Heart left ventricle (tissue), 13 donors: ENCODE data around the gene TAF13.

Source experiments
- POLR2A ChIP-seq, 2 donors: fragments of 450-650 bp; IDR thresholded peaks; one replicate each; pipeline ENCODE4 v1.6.1; 2017; ENCODE audit warnings: antibody characterized with exemption in 2 of 2, mild to moderate bottlenecking in 2 of 2, moderate library complexity in 2 of 2
- TF ChIP-seq, protein P1 (sequence below), 12 donors: fragments of 200-600 bp; sonication (generic) in 4 of 12; IDR thresholded peaks; one replicate each; pipeline versions ENCODE4 v1.5.0 to v1.8.0; 2018 to 2022; ENCODE audit warnings: antibody characterized with exemption in 12 of 12, mild to moderate bottlenecking in 5 of 12
- donor health status: ischemic (EF 13 %, LVEDD 7.1; RV severe dilation, severe dysfunction).
- donor health status: DM: no; HTN: yes; CAD: no.
- donor health status: DM: no; HTN: no; CAD: no.
- donor health status: ischemic (EF 25% LVEDD 6.9; RV normal size, moderate dysfunction).
- donor health status: ischemic (EF 25% LVEDD 5.7; RV mildly dilated, moderate dysfunction).
- donor health status: ischemic (EF 35%, LVEDD 5.7; RV mildly dilated, moderate dysfunction).
- donor health status: nonischemic (EF 11% LVEDD 7.7; RV severe dilation, severe dysfunction).
- donor health status: DM: yes; HTN: yes; CAD: no.
- donor health status: PGD.
- donor health status: ischemic (EF 29% LVEDD 5.4; RV normal size, mild dysfunction).
- donor health status: nonischemic (EF 23%, LVEDD 6.1; RV moderate dilation, normal function).

- TF ChIP-seq, protein P1, sequence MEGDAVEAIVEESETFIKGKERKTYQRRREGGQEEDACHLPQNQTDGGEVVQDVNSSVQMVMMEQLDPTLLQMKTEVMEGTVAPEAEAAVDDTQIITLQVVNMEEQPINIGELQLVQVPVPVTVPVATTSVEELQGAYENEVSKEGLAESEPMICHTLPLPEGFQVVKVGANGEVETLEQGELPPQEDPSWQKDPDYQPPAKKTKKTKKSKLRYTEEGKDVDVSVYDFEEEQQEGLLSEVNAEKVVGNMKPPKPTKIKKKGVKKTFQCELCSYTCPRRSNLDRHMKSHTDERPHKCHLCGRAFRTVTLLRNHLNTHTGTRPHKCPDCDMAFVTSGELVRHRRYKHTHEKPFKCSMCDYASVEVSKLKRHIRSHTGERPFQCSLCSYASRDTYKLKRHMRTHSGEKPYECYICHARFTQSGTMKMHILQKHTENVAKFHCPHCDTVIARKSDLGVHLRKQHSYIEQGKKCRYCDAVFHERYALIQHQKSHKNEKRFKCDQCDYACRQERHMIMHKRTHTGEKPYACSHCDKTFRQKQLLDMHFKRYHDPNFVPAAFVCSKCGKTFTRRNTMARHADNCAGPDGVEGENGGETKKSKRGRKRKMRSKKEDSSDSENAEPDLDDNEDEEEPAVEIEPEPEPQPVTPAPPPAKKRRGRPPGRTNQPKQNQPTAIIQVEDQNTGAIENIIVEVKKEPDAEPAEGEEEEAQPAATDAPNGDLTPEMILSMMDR (IDR thresholded peaks at IDR 0.05) = peak in 2 of 12 donors; percentile 8 to 19
- TF ChIP-seq POLR2A (IDR thresholded peaks at IDR 0.05) = peak; percentile 81 to 97
Measured at GRCh38 chr1:109041621-109042468, 34.0 kb downstream of the TAF13 start, which contains the start of gene WDR47.
